Renal cortex interstitium (tissue), 3 donors: ENCODE data around the gene PKP2. TPM values are rescaled to one million over a fixed set of nuclear protein-coding genes. Genes with fewer than 3 reads are reported as not detected.

ENCODE experiments used
- polyA plus RNA-seq, 3 donors: library from polyadenylated mRNA; unstranded; fragments of 120-200 nt; gene quantifications; one replicate each; pipeline ENCODE4 v1.2.1, GENCODE V29; 2013; ENCODE audit not compliant: insufficient read length in 3 of 3

PKP2 gene
- polyA plus RNA-seq, 3 donors = 21.3 to 28.8 (median 22.2) TPM

Other genes with a start within 250 kb of the PKP2 start
- 100 to 1,000 TPM in 2 of 3 donors, 10 to 100 TPM in 1; 91.4 to 137 (median 104) TPM for gene DNM1L, start 217.5 kb downstream of the PKP2 start, polyA plus RNA-seq
- gene YARS2, start 140.9 kb downstream of the PKP2 start, polyA plus RNA-seq = 10 to 100 TPM; 30.7 to 31.7 (median 31.1) TPM